ENCODE data around the gene RIMBP2.
A peak's percentile ranks its signal among the peaks of the same experiment; 100 is the strongest.

RIMBP2 gene

DNA sequence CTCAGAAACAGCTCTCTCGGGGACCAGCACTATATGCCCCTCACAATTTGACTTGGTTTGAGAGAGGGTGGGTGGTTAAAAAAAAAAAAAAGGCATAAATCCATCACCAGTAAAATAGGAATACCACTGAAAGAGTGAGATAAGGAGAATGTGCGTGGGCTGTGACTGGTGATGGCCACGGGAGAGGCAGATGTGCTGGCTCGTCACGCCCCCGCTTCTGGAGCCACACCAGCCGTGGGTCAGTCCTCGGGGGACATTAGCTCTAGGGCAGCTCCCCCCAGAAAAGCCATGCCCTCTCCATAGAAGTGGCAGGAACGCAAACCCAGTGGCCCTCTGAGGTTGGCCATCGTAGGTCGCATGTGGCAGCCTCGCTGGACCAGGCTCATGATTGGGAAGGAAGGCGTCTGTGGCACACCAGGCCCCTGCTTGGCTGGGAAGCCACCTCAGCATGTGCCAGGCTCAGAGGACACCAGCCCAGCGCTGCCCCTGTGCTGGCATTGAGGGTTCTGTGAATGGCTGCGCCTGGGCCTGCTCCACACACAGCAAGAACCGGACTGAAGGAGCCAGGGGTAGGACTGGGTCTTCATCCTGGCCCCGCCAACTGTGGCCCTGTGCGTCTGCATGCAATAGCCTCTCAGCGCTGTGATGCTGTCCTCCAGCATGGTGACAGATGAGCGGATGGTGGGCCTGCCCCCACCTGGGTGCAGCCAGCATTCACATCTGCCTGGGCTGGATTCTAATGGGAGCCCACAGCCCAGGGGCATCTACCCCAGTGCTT is 267.9 kb downstream of the RIMBP2 start:
- CTCF ChIA-PET = interaction anchor here (0.7 kb wide), 1 partner anchor 381 kb away, joined by 3 read pairs; no protein-coding TSS in a partner anchor
- H3K9me3 ChIP-seq (ENCODE audit: control insufficient read depth, insufficient read depth, low read depth, low read length) = no peaks in the 10 kb centered on the region
- POLR2A ChIA-PET = no interaction called here
- no peaks in the 10 kb centered on the region for H3K4me1 ChIP-seq (ENCODE audit: control insufficient read depth, insufficient read depth, low read length)
- no peaks in the 10 kb centered on the region for H3K36me3 ChIP-seq (ENCODE audit: control insufficient read depth in 2 of 2, insufficient read depth in 1 of 2, low read length in 2 of 2)
- H3K27ac ChIP-seq (ENCODE audit: extremely low read depth, low read depth, low read length) = no peak overlapping the region
- TF ChIP-seq ZFHX2 (tag by site-specific recombination; conservative IDR thresholded peaks at IDR 0.05) (0 out of 2 replicates have a peak, but pooled peaks have one; percentile 14), ZNF311 (tag by site-specific recombination; IDR thresholded peaks at IDR 0.05; ENCODE audit: borderline replicate concordance) (no peak)
- no peak overlapping the region for H3K4me3 ChIP-seq (ENCODE audit: low read depth, low read length)

DNA sequence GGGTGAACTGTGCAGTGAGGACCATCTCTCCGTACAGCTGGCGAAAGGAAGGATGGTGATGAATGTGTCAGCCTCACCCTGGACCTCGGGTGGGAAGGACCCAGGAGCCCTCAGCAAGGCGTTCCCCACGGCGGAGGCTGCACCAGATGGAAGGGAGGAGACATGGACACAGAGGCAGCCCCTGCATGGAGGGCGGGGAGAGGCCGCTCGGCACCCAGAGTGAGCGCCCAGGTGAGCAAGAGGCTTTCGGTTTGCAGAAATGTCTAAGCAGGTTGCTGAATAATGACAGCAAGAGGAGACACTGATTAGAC is 268.5 kb downstream of the RIMBP2 start:
- ChIA-PET POLR2A (no interaction called here), CTCF (interaction anchor here (0.7 kb wide), 1 partner anchor 381 kb away, joined by 3 read pairs; no protein-coding TSS in a partner anchor)
- no peaks in the 10 kb centered on the region for H3K4me1 ChIP-seq (ENCODE audit: control insufficient read depth, insufficient read depth, low read length)
- no peak overlapping the region for H3K27ac ChIP-seq (ENCODE audit: extremely low read depth, low read depth, low read length)
- H3K36me3 ChIP-seq (ENCODE audit: control insufficient read depth in 2 of 2, insufficient read depth in 1 of 2, low read length in 2 of 2) = no peaks in the 10 kb centered on the region
- H3K4me3 ChIP-seq (ENCODE audit: low read depth, low read length) = no peak overlapping the region
- no peaks in the 10 kb centered on the region for H3K9me3 ChIP-seq (ENCODE audit: control insufficient read depth, insufficient read depth, low read depth, low read length)
- TF ChIP-seq ZNF311 (tag by site-specific recombination; IDR thresholded peaks at IDR 0.05; ENCODE audit: borderline replicate concordance) (no peak), ZNF785 (tag by site-specific recombination; IDR thresholded peaks at IDR 0.05) (no peak), ZNF664 (tag by site-specific recombination; IDR thresholded peaks at IDR 0.05) (no peak), RBAK (tag by site-specific recombination; IDR thresholded peaks at IDR 0.05) (no peak), BCL11B (tag by site-specific recombination; IDR thresholded peaks at IDR 0.05; ENCODE audit: low read depth) (no peak), SETDB1 (IDR thresholded peaks at IDR 0.05; ENCODE audit: insufficient read length, low read length) (no peak), ZNF571 (tag by site-specific recombination; IDR thresholded peaks at IDR 0.05) (no peak), ZSCAN23 (tag by site-specific recombination; IDR thresholded peaks at IDR 0.05) (no peak)
- TF ChIP-seq, protein P1, sequence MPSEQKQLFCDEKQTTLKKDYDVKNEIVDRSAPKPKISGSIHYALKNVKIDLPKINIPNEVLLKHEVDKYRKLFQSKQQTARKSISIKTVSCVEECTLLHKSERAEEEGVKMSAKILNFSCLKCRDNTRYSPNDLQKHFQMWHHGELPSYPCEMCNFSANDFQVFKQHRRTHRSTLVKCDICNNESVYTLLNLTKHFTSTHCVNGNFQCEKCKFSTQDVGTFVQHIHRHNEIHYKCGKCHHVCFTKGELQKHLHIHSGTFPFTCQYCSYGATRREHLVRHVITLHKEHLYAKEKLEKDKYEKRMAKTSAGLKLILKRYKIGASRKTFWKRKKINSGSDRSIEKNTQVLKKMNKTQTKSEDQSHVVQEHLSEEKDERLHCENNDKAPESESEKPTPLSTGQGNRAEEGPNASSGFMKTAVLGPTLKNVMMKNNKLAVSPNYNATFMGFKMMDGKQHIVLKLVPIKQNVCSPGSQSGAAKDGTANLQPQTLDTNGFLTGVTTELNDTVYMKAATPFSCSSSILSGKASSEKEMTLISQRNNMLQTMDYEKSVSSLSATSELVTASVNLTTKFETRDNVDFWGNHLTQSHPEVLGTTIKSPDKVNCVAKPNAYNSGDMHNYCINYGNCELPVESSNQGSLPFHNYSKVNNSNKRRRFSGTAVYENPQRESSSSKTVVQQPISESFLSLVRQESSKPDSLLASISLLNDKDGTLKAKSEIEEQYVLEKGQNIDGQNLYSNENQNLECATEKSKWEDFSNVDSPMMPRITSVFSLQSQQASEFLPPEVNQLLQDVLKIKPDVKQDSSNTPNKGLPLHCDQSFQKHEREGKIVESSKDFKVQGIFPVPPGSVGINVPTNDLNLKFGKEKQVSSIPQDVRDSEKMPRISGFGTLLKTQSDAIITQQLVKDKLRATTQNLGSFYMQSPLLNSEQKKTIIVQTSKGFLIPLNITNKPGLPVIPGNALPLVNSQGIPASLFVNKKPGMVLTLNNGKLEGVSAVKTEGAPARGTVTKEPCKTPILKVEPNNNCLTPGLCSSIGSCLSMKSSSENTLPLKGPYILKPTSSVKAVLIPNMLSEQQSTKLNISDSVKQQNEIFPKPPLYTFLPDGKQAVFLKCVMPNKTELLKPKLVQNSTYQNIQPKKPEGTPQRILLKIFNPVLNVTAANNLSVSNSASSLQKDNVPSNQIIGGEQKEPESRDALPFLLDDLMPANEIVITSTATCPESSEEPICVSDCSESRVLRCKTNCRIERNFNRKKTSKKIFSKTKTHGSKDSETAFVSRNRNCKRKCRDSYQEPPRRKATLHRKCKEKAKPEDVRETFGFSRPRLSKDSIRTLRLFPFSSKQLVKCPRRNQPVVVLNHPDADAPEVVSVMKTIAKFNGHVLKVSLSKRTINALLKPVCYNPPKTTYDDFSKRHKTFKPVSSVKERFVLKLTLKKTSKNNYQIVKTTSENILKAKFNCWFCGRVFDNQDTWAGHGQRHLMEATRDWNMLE (tag by site-specific recombination; conservative IDR thresholded peaks at IDR 0.05; ENCODE audit: low read depth) = no peak
- TF ChIP-seq, protein P2, sequence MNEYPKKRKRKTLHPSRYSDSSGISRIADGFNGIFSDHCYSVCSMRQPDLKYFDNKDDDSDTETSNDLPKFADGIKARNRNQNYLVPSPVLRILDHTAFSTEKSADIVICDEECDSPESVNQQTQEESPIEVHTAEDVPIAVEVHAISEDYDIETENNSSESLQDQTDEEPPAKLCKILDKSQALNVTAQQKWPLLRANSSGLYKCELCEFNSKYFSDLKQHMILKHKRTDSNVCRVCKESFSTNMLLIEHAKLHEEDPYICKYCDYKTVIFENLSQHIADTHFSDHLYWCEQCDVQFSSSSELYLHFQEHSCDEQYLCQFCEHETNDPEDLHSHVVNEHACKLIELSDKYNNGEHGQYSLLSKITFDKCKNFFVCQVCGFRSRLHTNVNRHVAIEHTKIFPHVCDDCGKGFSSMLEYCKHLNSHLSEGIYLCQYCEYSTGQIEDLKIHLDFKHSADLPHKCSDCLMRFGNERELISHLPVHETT (tag by site-specific recombination; IDR thresholded peaks at IDR 0.05) = no peak
- TF ChIP-seq, protein P3, sequence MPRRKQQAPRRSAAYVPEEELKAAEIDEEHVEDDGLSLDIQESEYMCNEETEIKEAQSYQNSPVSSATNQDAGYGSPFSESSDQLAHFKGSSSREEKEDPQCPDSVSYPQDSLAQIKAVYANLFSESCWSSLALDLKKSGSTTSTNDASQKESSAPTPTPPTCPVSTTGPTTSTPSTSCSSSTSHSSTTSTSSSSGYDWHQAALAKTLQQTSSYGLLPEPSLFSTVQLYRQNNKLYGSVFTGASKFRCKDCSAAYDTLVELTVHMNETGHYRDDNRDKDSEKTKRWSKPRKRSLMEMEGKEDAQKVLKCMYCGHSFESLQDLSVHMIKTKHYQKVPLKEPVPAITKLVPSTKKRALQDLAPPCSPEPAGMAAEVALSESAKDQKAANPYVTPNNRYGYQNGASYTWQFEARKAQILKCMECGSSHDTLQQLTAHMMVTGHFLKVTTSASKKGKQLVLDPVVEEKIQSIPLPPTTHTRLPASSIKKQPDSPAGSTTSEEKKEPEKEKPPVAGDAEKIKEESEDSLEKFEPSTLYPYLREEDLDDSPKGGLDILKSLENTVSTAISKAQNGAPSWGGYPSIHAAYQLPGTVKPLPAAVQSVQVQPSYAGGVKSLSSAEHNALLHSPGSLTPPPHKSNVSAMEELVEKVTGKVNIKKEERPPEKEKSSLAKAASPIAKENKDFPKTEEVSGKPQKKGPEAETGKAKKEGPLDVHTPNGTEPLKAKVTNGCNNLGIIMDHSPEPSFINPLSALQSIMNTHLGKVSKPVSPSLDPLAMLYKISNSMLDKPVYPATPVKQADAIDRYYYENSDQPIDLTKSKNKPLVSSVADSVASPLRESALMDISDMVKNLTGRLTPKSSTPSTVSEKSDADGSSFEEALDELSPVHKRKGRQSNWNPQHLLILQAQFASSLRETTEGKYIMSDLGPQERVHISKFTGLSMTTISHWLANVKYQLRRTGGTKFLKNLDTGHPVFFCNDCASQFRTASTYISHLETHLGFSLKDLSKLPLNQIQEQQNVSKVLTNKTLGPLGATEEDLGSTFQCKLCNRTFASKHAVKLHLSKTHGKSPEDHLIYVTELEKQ (tag by site-specific recombination; IDR thresholded peaks at IDR 0.05; ENCODE audit: borderline replicate concordance) = no peak

Data from HEK293 (cell line).